ENCODE results near the gene HES1.
"Not testable (repeated sequence)": the region's sequence is repeated elsewhere in the genome, so short reads cannot be mapped to it uniquely, and the experiment has no call there.

The HES1 gene

DNA sequence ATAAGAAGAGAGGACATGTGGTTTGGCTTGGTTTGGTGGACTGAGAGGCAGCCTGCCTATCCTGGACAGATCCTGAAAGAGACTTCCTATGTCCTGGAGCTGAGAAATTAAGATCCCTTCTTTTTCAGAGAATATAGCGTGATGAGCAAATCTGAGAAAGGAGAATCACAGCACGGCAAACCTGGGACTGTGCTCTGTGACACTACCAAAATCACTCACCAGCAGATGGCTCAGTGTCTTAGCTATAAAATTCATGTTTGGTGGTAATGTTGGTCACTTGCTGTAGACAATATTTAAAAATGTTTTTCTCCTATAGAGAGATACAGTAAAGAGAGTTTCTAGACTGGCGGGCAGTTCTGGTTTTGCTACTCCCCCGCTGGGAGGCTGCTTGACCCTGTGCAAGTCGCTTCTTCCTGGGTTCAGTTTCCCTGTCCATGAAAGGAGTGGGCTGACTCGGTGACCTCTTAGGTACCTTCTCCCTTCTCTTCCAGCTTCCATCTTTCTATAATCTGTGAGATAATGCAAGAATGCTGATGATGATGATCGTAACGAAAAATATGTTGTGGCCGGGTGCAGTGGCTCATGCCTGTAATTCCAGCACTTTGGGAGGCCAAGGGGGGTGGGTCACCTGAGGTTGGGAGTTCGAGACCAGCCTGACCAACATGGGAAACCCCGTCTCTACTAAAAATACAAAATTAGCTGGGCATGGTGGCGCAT is 7.6 kb upstream of the HES1 start:
- DNase-seq: no peak

DNA sequence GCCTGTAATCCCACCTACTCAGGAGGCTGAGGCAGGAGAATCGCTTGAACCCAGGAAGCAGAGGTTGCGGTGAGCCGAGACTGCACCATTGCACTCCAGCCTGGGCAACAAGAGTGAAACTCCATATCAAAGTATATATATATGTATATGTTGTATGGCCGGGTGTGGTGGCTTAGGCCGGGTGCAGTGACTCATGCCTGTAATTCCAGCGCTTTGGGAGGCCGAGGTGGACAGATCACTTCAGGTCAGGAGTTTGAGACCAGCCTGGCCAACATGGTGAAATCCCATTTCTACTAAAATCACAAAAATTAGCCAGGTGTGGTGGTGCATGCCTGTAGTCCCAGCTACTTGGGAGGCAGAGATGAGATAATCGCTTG is 7.0 kb upstream of the HES1 start:
- not testable (repeated sequence) for DNase-seq

DNA sequence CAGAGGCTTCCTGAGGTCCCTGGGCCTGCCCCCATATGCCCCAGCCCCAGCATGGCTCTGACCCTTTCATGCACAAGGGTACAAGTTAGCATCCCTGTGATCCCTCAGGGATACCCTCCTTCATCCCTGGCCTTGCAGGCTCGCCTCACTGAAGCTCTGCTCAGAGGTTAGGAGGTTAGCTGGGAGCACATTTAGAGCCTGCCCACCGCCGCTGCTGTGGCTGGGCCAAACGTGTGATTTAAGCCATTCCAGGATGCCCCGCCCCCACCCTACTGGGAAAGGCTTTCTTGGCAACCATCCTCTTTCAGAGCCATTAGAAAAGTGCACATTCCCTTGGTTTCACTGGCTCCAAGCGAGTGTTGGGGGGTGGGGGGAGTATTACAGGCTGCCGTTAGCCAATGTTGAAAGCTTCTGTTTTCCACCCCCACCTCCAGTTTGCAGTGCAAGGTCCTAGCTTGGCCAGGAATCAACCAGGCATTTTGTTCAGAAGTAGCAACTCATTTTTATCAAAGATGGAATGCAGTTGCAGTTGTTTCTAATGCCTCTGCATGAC is 6.3 kb upstream of the HES1 start:
- DNase-seq: no peak

DNA sequence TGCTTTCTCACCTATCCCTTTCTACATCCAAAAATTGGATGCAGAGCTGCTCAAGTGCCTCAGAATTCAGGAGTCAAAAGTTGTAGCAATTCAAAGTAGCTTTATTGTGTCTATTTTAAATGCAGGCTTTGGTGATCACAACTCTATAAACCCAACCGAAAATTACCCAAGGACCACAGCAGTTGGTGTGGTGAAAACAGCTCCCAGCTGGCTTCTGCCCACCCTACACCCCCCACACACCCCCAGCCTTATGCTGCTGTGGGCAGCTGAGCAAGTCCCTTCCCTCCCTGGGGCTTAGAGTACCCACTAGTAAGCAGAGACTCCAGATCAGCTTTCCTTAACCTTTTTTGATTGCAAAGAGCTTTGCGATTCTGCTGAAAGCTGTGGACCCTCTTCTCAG is 5.8 kb upstream of the HES1 start:
- DNase-seq: no peak

DNA sequence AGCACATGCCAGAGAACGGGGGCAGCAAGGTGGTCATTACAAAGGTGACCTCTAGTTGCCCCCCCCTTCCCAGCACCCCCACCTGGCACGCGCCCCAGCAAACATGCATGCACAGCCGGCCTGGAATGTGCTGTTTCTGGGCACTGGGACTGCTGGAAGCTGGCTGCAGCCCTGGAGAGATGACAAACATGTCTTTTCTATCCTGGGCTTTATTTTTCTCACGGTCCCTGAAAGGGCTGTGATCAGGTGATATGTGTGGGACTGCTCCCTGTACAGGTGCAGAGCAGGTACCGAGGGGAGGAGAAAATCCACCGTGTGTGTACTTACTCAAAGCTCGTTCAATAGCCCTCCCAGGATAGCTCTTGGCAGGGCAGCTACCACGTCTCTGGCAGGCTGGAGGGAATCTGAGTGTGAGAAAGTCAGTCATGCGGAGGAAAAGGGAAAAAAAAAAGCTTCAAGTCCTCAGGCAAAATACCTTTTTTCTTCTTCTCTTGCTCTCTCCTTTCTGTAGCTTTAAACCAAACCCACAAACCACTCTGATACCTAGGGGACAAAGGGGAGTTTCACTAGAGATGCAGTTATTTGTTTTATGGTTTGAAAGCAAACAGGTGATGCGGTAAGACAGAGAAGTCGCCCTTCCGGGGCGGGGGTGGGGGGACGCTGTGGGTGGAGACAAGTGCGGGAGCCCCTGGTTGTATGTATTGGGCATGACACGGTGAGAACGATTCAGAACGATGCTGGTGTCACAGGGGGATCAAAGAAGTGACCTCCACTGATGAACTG is 5.0 kb upstream of the HES1 start:
- no peak for DNase-seq

DNA sequence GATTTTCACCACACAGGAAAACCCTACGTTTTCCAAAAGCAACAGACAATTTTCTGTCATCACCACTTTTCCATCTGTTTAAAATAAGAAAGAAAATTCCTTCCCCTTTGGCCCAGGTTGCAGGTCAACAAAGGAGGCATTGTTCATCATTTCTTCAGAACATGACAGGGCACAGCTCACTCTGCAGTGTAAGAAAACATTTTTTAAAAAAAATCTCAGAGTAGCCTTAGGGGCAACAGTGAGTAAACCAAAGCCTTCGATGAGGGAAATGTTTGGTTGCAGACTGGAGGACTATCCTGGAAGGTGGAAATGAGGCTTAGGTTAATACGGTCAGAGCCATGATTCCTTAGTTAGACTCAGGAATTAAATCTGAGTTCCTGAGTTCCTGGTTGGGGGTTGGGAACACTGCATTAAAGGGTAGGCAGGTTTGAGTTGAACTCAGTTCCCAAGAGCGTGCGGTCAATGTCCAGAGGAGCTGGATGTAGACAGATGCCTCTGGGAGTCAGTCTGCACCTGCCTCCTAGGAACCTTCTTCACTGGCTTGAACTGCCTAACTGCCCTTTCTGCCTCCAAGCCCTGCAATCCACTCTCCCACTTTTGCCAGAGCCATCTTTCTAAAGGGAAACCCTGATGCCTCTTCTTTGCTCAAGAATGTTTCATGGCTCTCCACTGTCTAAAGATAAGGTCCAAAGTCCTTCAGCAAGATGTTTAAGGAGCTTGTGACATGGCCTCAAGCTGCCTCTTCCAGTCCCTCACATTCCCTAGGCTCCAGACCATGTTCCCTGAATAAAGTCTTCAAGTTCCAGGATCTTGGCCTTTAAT is 3.3 kb upstream of the HES1 start:
- DNase-seq: no peak

DNA sequence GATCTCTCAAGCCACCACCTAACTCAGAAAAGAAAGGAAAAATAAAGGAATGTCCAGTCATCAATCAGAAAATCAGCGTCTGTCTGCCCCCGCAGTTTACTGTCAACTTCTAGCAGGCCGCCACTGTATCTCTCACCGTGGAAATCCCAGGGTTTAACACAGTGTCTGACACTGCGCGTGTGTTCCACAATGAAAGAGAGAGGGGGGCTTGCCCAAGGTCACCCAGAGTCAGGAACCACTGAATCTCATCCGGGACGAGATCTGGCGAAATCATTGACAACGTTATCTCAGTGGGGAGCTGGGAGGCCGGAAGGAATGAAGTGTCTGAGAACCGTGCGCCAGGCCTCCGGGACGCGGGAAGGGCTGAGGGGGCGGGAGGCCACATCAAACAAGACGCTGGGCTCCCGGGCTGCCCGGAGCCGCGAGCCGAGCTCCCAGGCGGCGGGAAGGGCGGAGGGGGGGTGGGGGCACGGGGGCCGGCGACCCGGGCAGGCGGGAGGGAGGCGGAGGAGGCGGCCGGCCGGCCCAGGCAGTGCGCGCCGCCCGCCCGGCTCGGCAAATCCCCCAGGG is 2.2 kb upstream of the HES1 start:
- DNase-seq: no peak

DNA sequence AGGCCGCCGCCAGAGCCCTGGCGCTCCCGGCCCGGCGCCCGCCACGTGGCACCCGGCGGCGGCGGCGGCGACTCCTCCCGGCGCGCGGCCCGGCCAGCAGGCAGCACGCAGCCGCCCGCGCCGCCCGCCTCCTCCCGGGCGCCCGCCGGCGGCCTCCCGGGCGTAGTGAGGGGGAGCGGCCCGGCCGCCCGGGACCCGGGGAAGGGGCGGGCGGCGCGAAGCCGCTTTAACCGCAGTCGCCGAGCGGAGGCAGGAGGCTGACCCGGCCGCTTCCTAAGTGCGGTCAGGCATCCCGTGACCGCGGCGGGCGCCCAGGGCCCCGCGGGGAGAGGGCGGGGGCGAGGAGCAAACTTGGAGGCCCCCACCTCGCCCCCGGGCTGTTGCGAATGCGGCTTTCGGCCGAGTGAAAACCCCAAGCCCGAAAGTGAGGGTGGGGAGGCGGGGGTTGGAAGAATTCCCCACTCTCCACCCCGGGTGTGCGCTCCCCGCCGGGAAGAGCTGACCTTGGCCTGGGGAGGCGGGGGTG is 1.7 kb upstream of the HES1 start:
- peak; percentile 74 for DNase-seq

DNA sequence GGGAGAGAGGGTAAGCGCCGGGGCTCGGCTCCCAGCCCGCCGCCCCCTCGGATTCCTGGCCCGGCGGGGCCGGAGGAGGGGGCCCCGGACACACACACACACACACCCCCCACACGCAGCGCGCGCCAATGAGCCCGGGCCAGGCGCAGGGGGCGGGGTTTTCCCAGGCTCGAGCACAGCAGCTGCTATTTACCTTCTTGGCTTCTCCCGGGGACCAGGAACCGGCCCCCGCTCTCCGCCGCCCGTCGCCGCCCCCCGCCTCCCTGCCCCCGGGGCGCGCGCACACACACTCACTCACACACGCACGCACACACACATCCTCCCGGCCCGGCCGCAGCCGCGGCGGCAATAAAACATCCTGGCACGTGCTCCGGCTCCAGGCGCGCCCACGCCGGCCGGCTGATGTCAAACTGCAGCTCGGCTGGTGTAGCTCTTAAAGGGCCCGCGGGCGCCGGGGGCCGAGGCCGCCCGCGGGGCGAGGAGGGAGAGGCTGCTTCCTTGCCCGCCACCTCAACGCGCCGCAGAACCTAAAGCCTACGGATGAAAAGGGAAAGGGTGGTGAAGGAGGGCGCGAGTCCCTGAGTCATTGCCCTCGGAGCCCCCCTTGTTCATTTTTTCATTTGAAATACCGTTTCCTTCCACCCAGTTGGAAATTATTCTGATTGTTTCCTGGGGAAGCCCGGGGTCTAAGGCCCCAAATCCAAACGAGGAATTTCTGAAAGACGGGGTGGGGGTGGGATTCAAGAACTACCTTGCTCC is 1.0 kb upstream of the HES1 start:
- DNase-seq: peak; percentile 93

DNA sequence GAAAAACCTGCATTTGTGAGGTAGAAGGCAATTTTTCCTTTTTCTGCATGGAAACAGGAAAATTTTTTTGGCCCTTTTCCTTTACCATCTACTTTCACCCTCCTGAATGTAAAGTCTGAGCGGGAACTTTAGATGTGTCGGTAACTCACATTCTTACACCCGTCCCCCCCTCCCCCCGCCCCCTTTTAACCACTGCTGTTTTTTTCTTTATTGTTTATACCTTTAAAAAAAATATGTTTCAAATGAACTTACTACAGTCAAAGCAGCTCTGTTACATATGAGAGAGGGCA is 487 bp upstream of the HES1 start:
- DNase-seq: no peak

DNA sequence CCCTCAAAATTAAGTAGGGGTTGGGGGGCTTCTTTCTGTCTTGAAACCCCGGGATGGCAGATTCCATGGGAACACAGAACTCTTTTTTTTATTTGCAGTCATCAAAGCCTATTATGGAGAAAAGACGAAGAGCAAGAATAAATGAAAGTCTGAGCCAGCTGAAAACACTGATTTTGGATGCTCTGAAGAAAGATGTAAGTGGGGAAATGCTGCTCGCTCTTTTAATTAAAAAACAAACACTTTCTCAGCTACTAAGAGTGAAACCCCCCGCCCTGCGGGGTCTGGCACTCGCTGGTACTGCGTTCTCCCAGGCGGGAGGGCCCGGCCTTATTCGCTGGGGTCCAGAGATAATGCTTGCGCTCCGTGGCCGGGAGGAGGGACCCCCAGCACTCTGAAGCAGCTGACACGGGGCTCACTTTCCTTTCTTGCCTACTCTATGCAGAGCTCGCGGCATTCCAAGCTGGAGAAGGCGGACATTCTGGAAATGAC is 615 bp downstream of the HES1 start:
- no peak for DNase-seq

DNA sequence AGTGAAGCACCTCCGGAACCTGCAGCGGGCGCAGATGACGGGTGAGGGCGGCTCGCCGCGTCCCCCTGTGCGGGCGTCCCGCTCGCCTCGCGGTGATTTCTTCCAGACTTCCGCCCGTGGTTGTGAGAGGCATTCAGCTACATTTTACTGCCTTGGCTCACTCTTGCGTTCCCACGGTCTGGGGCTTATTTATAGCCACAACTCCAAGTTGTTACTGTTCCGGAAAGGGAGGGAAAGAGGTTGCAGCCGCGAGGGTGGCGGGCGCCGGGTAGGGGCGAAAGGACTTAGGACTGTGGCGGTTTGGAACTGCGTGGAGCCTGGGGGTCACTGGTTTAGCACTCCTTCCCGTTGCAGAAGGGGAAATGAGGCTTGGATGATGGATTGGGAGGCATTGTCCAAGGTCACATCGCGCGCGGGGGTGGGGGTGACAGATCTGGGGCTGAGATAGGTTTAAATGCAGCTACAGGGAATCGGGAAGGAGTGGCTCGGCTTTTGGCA is 1.1 kb downstream of the HES1 start:
- peak; percentile 61 for DNase-seq

DNA sequence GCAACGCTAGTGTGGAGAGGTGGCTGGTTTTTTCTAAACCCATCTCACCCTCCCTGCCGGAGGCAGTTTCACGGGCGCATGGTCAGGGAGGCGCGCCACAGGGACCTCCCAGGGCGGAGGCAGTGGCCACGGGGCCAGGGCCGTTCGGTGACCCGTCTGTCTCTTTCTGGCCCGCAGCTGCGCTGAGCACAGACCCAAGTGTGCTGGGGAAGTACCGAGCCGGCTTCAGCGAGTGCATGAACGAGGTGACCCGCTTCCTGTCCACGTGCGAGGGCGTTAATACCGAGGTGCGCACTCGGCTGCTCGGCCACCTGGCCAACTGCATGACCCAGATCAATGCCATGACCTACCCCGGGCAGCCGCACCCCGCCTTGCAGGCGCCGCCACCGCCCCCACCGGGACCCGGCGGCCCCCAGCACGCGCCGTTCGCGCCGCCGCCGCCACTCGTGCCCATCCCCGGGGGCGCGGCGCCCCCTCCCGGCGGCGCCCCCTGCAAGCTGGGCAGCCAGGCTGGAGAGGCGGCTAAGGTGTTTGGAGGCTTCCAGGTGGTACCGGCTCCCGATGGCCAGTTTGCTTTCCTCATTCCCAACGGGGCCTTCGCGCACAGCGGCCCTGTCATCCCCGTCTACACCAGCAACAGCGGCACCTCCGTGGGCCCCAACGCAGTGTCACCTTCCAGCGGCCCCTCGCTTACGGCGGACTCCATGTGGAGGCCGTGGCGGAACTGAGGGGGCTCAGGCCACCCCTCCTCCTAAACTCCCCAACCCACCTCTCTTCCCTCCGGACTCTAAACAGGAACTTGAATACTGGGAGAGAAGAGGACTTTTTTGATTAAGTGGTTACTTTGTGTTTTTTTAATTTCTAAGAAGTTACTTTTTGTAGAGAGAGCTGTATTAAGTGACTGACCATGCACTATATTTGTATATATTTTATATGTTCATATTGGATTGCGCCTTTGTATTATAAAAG is 1.8 kb downstream of the HES1 start:
- DNase-seq: peak; percentile 64

DNA sequence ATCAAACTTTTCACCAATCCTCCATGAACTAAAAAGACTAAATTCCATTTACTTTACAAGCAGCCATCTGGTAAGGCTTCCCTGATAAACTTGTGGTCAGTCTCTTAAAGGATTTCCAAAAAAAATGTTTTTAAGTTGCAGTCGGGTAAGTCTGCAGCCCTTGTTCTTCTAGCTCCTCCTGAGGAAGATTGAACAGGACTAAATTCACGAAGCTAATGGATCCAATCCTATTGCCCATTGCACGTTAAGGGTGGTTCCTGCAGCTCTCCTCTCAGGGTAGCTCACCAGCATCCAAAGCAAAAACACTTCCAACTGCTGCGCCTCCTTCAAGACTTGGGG is 2.8 kb downstream of the HES1 start:
- DNase-seq: no peak

DNA sequence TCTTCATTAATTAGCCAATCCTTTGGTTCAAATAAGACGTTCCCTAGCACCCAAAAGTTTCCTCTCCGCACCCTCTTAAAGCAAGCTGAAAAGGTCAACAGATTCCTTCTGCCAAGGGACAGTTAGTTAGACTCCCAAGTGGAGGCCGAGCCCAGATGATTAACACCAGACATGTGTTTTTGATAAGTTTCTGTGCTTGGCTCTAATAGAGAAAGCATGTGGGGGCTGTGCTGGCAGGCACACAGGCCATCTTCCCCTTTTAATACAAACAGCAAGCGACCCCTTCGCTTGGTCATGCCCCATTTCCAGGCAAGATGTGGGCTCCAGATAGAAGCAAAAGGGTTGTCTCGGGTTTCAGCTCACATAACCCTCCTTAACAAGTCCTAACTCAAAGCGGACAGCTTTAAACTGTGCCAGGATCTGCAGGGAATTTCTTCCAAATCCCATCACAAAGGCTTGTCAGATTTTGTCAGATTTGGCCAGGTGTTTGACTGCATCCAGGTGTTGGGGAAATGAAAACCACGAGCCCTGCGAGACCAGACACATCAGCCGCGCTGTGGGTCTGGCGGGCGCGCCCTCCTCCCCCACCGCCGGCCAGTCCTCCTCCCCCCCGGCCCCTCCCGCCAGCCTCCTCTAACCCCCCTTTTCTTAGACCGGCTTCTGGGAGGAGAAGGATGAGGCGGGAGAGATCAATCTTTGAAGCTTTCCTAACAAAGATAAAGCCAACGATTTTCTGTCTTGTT is 3.3 kb downstream of the HES1 start:
- DNase-seq: peak; percentile 48

DNA sequence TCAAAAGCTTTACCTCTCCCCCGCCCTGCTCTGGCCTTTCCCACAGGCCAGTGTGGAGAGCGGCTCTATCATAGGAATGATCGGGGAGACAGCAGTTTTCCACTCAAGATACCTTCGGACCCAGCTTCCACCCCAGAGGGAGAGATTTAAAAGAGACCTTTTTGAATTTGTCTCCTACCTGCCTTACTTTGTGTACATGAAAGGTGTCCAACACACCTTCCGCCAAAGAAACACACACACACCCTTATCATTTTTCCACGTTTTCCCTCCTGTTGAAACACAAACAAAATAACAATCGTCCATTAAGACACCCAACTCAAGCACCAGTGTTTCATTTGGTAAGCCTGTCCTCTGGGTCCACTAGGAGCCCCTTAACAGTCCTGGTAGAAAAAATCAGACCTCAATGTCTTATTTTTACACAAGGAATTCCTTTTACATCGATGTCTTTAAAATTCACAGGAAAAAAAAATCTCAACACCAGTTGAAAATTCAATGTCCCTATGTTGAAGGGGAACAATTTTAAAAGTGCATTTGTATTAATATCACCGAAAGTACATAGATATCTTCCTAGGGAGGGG is 4.0 kb downstream of the HES1 start:
- no peak for DNase-seq

DNA sequence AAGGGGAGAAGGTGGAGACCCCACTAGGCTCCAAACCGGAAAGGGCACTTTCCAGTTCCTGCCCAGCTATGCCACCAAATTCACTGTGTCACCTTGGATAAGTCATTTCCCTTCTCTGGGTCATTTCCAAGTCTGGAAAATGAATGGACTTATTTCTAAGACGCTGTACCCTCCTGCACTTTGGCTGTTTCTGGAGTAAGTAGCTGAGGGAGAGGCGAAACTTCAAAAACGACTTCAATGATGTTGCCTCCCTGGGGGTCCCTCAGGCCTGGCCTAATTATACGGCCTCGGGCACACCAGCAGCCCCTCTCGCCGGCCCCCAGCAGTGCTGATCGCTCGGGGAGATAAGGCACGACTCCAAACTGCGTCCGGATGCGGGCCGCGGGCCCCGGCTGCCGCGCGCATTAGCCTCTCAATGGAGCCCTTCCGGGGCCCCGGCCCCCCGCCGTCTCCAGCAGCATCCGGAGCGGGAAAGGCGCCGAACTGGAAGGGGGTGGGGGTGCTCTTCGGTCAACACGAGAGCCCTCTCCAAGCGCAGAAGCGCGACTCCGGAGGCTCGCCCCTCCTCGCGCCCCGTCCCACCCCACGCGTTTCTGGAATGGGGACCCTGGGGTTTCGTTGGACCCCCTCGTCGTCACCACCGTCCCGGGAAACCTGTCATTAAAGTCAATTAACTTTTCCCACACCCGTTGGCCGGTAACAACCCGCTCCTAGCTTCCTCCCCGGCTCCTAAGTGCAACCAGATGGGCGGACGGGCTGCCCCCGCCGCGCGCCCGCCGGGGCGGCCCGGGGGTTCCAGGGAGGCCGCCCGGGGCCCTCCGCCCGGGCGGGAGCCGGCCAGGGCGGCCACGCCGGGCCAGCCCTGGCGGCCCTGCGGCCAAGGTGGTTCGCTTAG is 4.8 kb downstream of the HES1 start:
- no peak for DNase-seq

DNA sequence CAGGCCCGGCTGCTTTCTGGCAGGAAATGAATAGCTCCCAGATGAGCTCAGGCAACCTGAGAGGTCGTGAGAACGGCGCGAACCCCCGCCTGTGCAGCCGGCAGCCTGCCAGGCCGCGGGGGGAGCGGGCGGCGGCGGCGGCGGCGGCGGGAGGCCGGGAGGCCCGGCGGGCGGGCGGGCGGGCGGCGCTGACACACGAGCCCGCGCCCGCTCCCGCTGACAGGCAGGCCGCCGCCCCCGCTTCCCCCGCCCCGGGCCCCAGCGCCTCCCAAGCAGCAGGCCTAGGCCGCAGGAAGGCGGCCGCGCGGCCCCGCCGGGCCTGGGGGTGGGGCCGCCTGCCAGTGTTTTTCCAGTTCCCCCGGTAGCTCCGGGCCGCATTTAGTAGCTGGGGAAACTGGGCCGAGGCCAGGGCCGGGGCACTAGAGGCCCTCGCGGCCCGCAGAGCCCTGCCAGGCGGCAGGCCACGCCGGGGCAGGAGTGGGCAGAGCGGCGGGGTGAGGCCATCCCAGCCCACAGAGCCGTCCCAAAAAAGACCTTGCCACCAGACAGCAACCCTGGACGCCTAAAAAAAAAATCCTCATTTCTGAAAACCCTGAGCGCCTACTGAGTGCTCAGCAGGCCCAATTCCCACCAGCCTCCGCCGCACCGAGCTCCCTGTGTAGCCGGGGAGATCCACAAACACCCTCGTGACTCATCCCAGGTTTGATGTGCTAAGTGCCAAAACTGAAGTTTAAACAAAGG is 5.6 kb downstream of the HES1 start:
- peak; percentile 90 for DNase-seq
